Mesenchymal stem cell (in vitro differentiated cells and primary cell): ENCODE data around the gene RBM23. TPM values are rescaled to one million over a fixed set of nuclear protein-coding genes. Genes with fewer than 3 reads are reported as not detected.
"Not testable (repeated sequence)": the region's sequence is repeated elsewhere in the genome, so short reads cannot be mapped to it uniquely, and the experiment has no call there.

Source experiments
- DNase-seq: peaks from one replicate; pipeline ENCODE4 v3.0.0-alpha.2; 2013
- H2AFZ ChIP-seq: one replicate; pipeline ENCODE4 v1.6.1; 2013; ENCODE audit warnings: low read depth, mild to moderate bottlenecking, control low read depth, inconsistent platforms, low read length, moderate library complexity
- H2AK5ac ChIP-seq: 2 replicates; pipeline ENCODE4 v1.6.1; 2013; ENCODE audit warnings: low read length, moderate library complexity, mild to moderate bottlenecking, inconsistent platforms; ENCODE audit not compliant: severe bottlenecking
- H2BK120ac ChIP-seq: one replicate; pipeline ENCODE4 v1.6.1; 2013; ENCODE audit warnings: low read depth, mild to moderate bottlenecking, inconsistent platforms, low read length, moderate library complexity
- H2BK12ac ChIP-seq, 2 experiments: one replicate each; pipeline ENCODE4 v1.6.1; 2013; ENCODE audit warnings: inconsistent platforms in 2 of 2, low read length in 2 of 2, mild to moderate bottlenecking in 2 of 2, moderate library complexity in 2 of 2, control low read depth in 1 of 2
- H2BK15ac ChIP-seq: one replicate; pipeline ENCODE4 v1.6.1; 2013; ENCODE audit warnings: mild to moderate bottlenecking, low read depth, inconsistent platforms; ENCODE audit not compliant: poor library complexity, severe bottlenecking
- H2BK5ac ChIP-seq: 2 replicates; pipeline ENCODE4 v1.6.1; 2013; ENCODE audit warnings: low read depth, mild to moderate bottlenecking, low read length, control low read depth, inconsistent platforms; ENCODE audit not compliant: poor library complexity, severe bottlenecking
- H3K14ac ChIP-seq, 2 experiments: one replicate each; pipeline ENCODE4 v1.6.1; 2013; ENCODE audit warnings: inconsistent platforms in 2 of 2, low read length in 2 of 2, control low read depth in 1 of 2, mild to moderate bottlenecking in 1 of 2, moderate library complexity in 1 of 2
- H3K18ac ChIP-seq, 2 experiments: one replicate each; pipeline ENCODE4 v1.6.1; 2013; ENCODE audit warnings: inconsistent platforms in 2 of 2, low read length in 2 of 2, control low read depth in 1 of 2, low read depth in 1 of 2, mild to moderate bottlenecking in 1 of 2
- H3K23ac ChIP-seq, 2 experiments: one replicate each; pipeline ENCODE4 v1.6.1; 2013; ENCODE audit warnings: inconsistent platforms in 2 of 2, low read length in 2 of 2, mild to moderate bottlenecking in 2 of 2, moderate library complexity in 2 of 2, control low read depth in 1 of 2
- H3K27ac ChIP-seq: 2 replicates; pipeline ENCODE4 v1.5.1; 2013; ENCODE audit warnings: mild to moderate bottlenecking, moderate library complexity, low read length, control low read depth, inconsistent platforms; ENCODE audit not compliant: poor library complexity, severe bottlenecking
- H3K27me3 ChIP-seq, 2 experiments: 2 replicates each; pipeline versions ENCODE4 v1.6.1 to v1.7.0; 2013; ENCODE audit warnings: low read length in 2 of 2, mild to moderate bottlenecking in 2 of 2, moderate library complexity in 2 of 2, control low read depth in 1 of 2, inconsistent platforms in 1 of 2; ENCODE audit not compliant: control insufficient read depth in 1 of 2, insufficient read depth in 1 of 2
- H3K36me3 ChIP-seq, 2 experiments: 2 replicates each; pipeline versions ENCODE4 v1.6.1 to v1.7.0; 2013; ENCODE audit warnings: low read length in 2 of 2, control low read depth in 1 of 2, inconsistent platforms in 1 of 2, low read depth in 1 of 2, mild to moderate bottlenecking in 1 of 2; ENCODE audit not compliant: insufficient read depth in 2 of 2, control insufficient read depth in 1 of 2
- H3K4ac ChIP-seq, 2 experiments: one replicate each; pipeline ENCODE4 v1.6.1; 2013; ENCODE audit warnings: inconsistent platforms in 2 of 2, low read length in 2 of 2, mild to moderate bottlenecking in 2 of 2, moderate library complexity in 2 of 2, control low read depth in 1 of 2, low read depth in 1 of 2
- H3K4me1 ChIP-seq: 2 replicates; pipeline ENCODE4 v1.6.1; 2013; ENCODE audit warnings: low read depth, low read length, control low read depth; ENCODE audit not compliant: control insufficient read depth, insufficient read depth
- H3K4me2 ChIP-seq: 2 replicates; pipeline ENCODE4 v1.6.1; 2013; ENCODE audit warnings: low read length, mild to moderate bottlenecking, inconsistent platforms; ENCODE audit not compliant: poor library complexity, severe bottlenecking
- H3K4me3 ChIP-seq, 2 experiments: 2 replicates each; pipeline versions ENCODE4 v1.5.1 to v1.7.0; 2013; ENCODE audit warnings: low read length in 2 of 2, mild to moderate bottlenecking in 2 of 2, control low read depth in 1 of 2, low read depth in 1 of 2; ENCODE audit not compliant: insufficient read depth in 1 of 2
- H3K79me1 ChIP-seq: replicated peaks from 2 replicates; pipeline ENCODE4 v1.6.1; 2013; ENCODE audit warnings: mild to moderate bottlenecking, control low read depth, low read length, inconsistent platforms; ENCODE audit not compliant: poor library complexity, severe bottlenecking
- H3K9ac ChIP-seq: 2 replicates; pipeline ENCODE4 v1.7.0; 2013; ENCODE audit warnings: mild to moderate bottlenecking, low read length, moderate library complexity
- H3K9me3 ChIP-seq: 2 replicates; pipeline ENCODE4 v1.7.0; 2013; ENCODE audit warnings: mild to moderate bottlenecking, low read length; ENCODE audit not compliant: control insufficient read depth
- H4K8ac ChIP-seq: one replicate; pipeline ENCODE4 v1.6.1; 2013; ENCODE audit warnings: inconsistent platforms, mild to moderate bottlenecking, low read length, moderate library complexity
- H4K91ac ChIP-seq: one replicate; pipeline ENCODE4 v1.6.1; 2013; ENCODE audit warnings: mild to moderate bottlenecking, low read length, inconsistent platforms
- WGBS: methylation state at CpG from one replicate; pipeline ENCODE4 v1.1.7; 2013; ENCODE audit warnings: mixed read lengths; 5-methylcytosine and 5-hydroxymethylcytosine counted together
- polyA plus RNA-seq, 2 experiments: library from polyadenylated mRNA; stranded (reverse); fragments of 200-250 nt; gene quantifications; one replicate each; pipeline ENCODE4 v1.2.3, GENCODE V29; 2013

The RBM23 gene
- polyA plus RNA-seq (2013, experiment 1 of 2) = 50.5 TPM
- 49.1 TPM for polyA plus RNA-seq (2013, experiment 2 of 2)

DNA sequence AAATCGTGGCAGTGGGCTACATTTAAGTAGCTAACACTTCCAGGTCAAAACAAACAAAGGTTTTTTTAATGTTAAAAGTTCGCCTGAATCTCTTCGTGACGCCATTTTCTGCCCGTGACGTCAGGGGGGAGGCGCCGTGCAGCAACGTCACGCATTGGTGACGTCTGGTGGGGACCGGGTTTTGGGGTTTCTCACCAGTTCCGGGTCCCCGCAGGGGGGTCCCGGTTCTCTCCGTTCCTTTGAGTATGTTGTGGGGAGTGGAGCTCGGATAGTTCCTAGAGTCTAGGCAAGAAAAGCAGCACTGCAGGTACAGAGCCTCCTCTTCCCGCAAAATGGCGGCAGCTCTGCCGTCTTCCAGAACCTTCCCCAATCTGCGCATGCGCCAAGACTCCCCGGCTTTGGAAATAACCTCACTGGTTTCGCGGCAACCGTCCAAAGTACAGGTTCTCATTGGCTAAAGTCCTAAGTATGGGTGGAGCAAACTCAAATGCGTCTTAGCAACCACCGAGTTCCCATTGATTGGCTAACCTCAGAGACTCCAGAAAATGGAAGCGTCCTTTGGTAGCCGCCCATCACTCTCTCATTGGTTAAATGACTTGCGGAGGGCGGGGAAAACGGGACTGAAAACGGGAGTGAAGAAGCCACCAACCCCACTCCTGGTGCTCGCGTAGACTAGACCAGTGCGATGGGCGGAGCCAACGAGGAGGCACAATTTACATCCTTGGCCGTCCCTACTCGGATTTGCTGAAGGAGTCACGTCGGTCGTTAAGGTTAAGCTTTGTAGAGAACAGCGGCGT, at the start of gene RBM23:
Gene RBM23 (minus strand): TSS at position 346 of the 797 bp plus-strand sequence.
- no peaks in the 10 kb centered on the region for H3K27me3 ChIP-seq
- peaks cover 11% of the 10 kb centered on the region for H3K79me1 ChIP-seq
- H3K9ac ChIP-seq = peak within 1 kb of the TSS; percentile 92
- H2BK15ac ChIP-seq = peak within 1 kb of the TSS; percentile 26
- H3K4me3 ChIP-seq = peak within 1 kb of the TSS; percentile 70 to 87
- DNase-seq = peak; percentile 100
- H3K14ac ChIP-seq = no peak within 1 kb of the TSS
- peak within 1 kb of the TSS; percentile 70 for H3K4me2 ChIP-seq
- H3K9me3 ChIP-seq = no peaks in the 10 kb centered on the region
- peak within 1 kb of the TSS; percentile 15 for H2AFZ ChIP-seq
- peak within 1 kb of the TSS; percentile 89 for H4K8ac ChIP-seq
- peak within 1 kb of the TSS; percentile 24 for H2BK120ac ChIP-seq
- H3K36me3 ChIP-seq = peaks cover 29 to 50% of the 10 kb centered on the region in 2 experiments
- peak within 1 kb of the TSS in 1 of 2 experiments; percentile 74 for H3K4ac ChIP-seq
- H2BK12ac ChIP-seq = no peak within 1 kb of the TSS
- H3K23ac ChIP-seq = no peak within 1 kb of the TSS
- H3K18ac ChIP-seq = peak within 1 kb of the TSS; percentile 63 to 73
- no peak within 1 kb of the TSS for H2AK5ac ChIP-seq
- WGBS = 0% methylated on average over 44 of the region's 46 CpGs
- peak within 1 kb of the TSS; percentile 60 for H2BK5ac ChIP-seq
- H3K27ac ChIP-seq = peak within 1 kb of the TSS; percentile 94
- H4K91ac ChIP-seq = no peak within 1 kb of the TSS
- H3K4me1 ChIP-seq = peaks cover 2% of the 10 kb centered on the region

DNA sequence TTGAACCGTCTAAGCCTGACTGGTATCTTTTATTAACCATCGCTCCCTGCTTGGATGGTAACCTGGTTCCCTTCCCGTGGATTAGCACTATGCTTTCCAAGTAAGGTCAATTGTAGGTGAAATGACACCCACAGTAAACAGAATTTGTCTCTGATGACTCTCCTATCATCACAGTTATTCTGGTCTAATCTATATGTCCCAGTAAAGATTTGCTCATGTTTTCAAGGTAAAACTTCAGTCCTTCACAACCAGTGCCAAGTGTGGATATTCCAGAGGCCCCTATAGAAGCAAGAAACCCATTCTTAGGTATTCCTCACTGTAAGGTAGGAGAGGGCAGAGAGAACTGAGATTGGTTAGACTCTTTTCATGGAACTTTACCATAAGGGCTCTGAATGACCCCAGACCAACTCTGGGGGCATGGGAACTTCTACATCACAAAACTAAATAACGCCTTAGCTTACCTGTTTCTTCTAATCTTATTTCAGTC, 47.9 kb upstream of the RBM23 start:
- H4K8ac ChIP-seq = no peak overlapping the region
- 83% methylated on average over 3 of the region's 4 CpGs for WGBS

DNA sequence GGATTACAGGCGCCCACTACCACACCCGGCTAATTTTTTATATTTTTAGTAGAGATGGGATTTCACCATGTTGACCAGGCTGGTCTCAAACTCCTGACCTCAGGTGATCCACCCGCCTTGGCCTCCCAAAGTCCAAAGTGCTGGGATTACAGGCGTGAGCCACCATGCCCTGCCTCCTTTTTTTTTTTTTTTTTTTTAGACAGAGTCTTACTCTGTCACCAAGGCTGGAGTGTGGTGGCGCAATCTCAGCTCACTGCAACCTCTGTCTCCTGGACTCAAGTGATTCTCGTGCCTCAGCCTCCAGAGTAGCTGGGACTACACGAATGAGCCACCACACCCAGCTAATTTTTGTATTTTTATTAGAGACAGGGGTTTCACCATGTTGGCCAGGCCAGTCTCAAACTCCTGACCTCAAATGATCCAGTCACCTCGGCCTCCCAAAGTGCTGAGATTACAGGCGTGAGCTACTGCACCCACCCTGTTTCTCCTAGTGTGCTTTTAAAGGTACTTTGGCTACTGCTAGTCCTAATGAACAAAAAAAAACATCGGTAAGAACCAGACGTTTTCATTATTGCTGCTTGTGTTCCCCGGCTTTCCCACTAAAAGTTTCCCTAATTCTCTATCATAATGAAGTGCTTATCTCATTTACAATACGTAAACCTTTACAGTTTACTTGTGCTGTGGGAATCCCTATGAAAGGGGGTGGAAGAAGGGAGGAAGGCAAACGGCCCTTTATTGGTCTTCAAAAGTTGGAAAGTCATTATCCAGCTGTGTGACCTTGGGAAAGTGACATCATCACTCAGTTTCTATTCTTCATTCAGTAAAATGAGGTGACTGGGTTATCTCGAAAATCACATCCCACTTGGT, 47.2 kb upstream of the RBM23 start:
- not testable (repeated sequence) for H2AK5ac ChIP-seq, H4K91ac ChIP-seq, H3K4ac ChIP-seq, H2AFZ ChIP-seq, H3K4me1 ChIP-seq, H3K79me1 ChIP-seq, H3K9me3 ChIP-seq, H3K27ac ChIP-seq, H3K9ac ChIP-seq, H3K27me3 ChIP-seq, H3K14ac ChIP-seq, DNase-seq, H3K18ac ChIP-seq, H2BK5ac ChIP-seq, H2BK12ac ChIP-seq, H3K4me3 ChIP-seq, H4K8ac ChIP-seq, H2BK120ac ChIP-seq, H3K23ac ChIP-seq, H3K4me2 ChIP-seq
- WGBS = 87% methylated on average over 12 of the region's 15 CpGs
- peak overlapping the region; percentile 28 for H2BK15ac ChIP-seq
- H3K36me3 ChIP-seq = peaks cover 0 to 13% of the 10 kb centered on the region in 2 experiments

More for the DNA sequence above, 47.9 kb upstream of the RBM23 start:
- no peak overlapping the region for H2BK12ac ChIP-seq
- H3K4me2 ChIP-seq = no peak overlapping the region
- H2AK5ac ChIP-seq = no peak overlapping the region
- H3K23ac ChIP-seq = no peak overlapping the region
- no peak overlapping the region for H2BK15ac ChIP-seq
- H2BK120ac ChIP-seq = no peak overlapping the region
- no peaks in the 10 kb centered on the region for H3K4me1 ChIP-seq
- H3K4me3 ChIP-seq = no peak overlapping the region
- H3K18ac ChIP-seq = no peak overlapping the region
- H3K4ac ChIP-seq = no peak overlapping the region
- no peak overlapping the region for H3K9ac ChIP-seq
- no peaks in the 10 kb centered on the region for H3K27me3 ChIP-seq
- peaks cover 0 to 13% of the 10 kb centered on the region in 2 experiments for H3K36me3 ChIP-seq
- H3K14ac ChIP-seq = no peak overlapping the region
- H4K91ac ChIP-seq = no peak overlapping the region
- no peaks in the 10 kb centered on the region for H3K79me1 ChIP-seq
- H3K9me3 ChIP-seq = no peaks in the 10 kb centered on the region
- DNase-seq = no peak
- H3K27ac ChIP-seq = no peak overlapping the region
- no peak overlapping the region for H2AFZ ChIP-seq
- no peak overlapping the region for H2BK5ac ChIP-seq
